GM06990 (cell line): ENCODE data around the gene DPYSL4.

Experiments
- DNase-seq: peaks from one replicate; pipeline ENCODE4 v3.0.0-alpha.2; 2011; ENCODE audit not compliant: insufficient read length; ENCODE audit errors: extremely low read depth
- H3K27me3 ChIP-seq: replicated peaks from 2 replicates; pipeline ENCODE4 v1.6.0; 2011; ENCODE audit warnings: low read length; ENCODE audit not compliant: control insufficient read depth, insufficient read depth
- H3K36me3 ChIP-seq: 2 replicates; pipeline ENCODE4 v1.5.1; 2011; ENCODE audit warnings: low read length; ENCODE audit not compliant: control insufficient read depth, insufficient read depth
- H3K4me3 ChIP-seq: replicated peaks from 2 replicates; pipeline ENCODE4 v1.5.1; 2011; ENCODE audit warnings: low read depth, mild to moderate bottlenecking, control low read depth, low read length
- CTCF ChIP-seq: IDR thresholded peaks from 2 replicates; pipeline ENCODE4 v1.5.1; 2011; ENCODE audit warnings: low read length, control low read depth, mild to moderate bottlenecking, inconsistent platforms; ENCODE audit not compliant: insufficient read depth, poor library complexity, severe bottlenecking

The DPYSL4 gene

GRCh38 chr10:132228616-132229015 lies 41.9 kb downstream of the DPYSL4 start:
- no peak for TF ChIP-seq CTCF
- H3K36me3 ChIP-seq = no peaks in the 10 kb centered on the region
- H3K27me3 ChIP-seq = no peaks in the 10 kb centered on the region
- no peak for DNase-seq
- H3K4me3 ChIP-seq = no peak overlapping the region

GRCh38 chr10:132229096-132229495 lies 42.3 kb downstream of the DPYSL4 start:
- TF ChIP-seq CTCF = no peak
- Histone ChIP-seq H3K36me3 (no peaks in the 10 kb centered on the region), H3K27me3 (no peaks in the 10 kb centered on the region), H3K4me3 (no peak overlapping the region)
- no peak for DNase-seq

GRCh38 chr10:132229834-132230556 lies 43.2 kb downstream of the DPYSL4 start:
- peak overlapping the region; percentile 35; the same call in 1 of the 2 replicates for H3K4me3 ChIP-seq

GRCh38 chr10:132230557-132231210 lies 43.9 kb downstream of the DPYSL4 start:
- H3K27me3 ChIP-seq = no peaks in the 10 kb centered on the region
- no peak for TF ChIP-seq CTCF
- DNase-seq = no peak
- H3K4me3 ChIP-seq = no peak overlapping the region
- H3K36me3 ChIP-seq = no peaks in the 10 kb centered on the region

More at GRCh38 chr10:132229834-132230556, 43.2 kb downstream of the DPYSL4 start:
- H3K27me3 ChIP-seq = no peaks in the 10 kb centered on the region
- TF ChIP-seq CTCF = no peak
- DNase-seq = peak; percentile 38
- H3K36me3 ChIP-seq = no peaks in the 10 kb centered on the region

- H3K27me3 ChIP-seq = no peaks in the 10 kb centered on the region; the same call in 1 of the 2 replicates
- no peak for TF ChIP-seq CTCF
- no peaks in the 10 kb centered on the region for H3K36me3 ChIP-seq
- no peak overlapping the region for H3K4me3 ChIP-seq
- DNase-seq = no peak
These were observed 44.9 kb downstream of the DPYSL4 start for GRCh38 chr10:132231656-132232022.
